ENCODE data around the gene DNM3.
A peak's percentile ranks its signal among the peaks of the same experiment; 100 is the strongest.

Gene DNM3

DNA sequence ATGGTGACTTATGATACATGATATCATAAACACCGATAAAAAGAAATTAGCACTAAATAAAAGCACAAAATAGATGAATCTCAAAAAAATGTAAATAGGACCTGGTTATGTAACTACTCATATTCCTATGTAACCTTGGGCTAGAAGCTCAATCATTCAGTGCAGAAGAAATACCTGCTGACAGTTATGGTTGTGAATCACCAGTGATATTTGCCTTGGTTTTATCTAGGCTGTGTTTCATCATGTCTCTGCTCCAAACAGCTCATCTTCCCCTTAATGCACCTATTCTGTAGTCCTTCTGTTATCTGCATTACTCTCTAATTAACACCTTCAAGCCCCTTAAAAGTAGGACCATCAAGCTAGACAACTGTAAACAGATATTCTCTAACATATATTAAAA lies 618.9 kb downstream of the DNM3 start:
- peak; percentile 9; the same call in 1 of the 2 replicates for TF ChIP-seq TOX (CRISPR knock-in tag; IDR thresholded peaks at IDR 0.05; ENCODE audit: borderline replicate concordance)
- no peak for TF ChIP-seq RARB (CRISPR knock-in tag; IDR thresholded peaks at IDR 0.05)
- ATAC-seq = peak; percentile 39; the same call in 1 of the 3 replicates

DNA sequence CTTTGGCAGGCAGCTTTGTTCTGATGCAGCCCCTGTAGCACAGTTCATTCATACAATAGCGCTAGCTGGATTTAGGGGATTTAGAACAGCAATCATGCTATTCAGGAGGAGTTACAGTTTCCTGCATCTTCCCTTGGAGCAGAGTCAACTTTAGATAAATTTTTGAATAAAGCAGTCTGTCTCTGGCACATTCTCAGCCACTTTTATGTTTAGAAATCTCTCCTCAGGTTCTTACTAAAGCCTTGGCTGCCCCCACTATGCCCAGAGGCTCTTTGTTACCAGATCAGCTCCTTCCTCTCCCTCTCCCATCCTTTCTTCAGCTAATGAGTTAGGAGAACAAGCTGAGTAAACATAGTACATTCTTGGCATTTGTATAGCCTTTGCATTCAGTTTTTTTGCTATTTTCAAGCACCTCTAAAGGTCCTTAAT lies 619.6 kb downstream of the DNM3 start:
- TF ChIP-seq TOX (CRISPR knock-in tag; IDR thresholded peaks at IDR 0.05; ENCODE audit: borderline replicate concordance) = no peak
- TF ChIP-seq ZFP3 (CRISPR knock-in tag; IDR thresholded peaks at IDR 0.05) = no peak
- no peak for TF ChIP-seq ESRRG (CRISPR knock-in tag; IDR thresholded peaks at IDR 0.05)
- no peak for TF ChIP-seq GLIS3 (CRISPR knock-in tag; IDR thresholded peaks at IDR 0.05)
- TF ChIP-seq ZNF8 (CRISPR knock-in tag; IDR thresholded peaks at IDR 0.05) = no peak
- no peak for TF ChIP-seq RARB (CRISPR knock-in tag; IDR thresholded peaks at IDR 0.05)
- no peak for TF ChIP-seq ISL1 (CRISPR knock-in tag; IDR thresholded peaks at IDR 0.05)
- TF ChIP-seq, protein P1, sequence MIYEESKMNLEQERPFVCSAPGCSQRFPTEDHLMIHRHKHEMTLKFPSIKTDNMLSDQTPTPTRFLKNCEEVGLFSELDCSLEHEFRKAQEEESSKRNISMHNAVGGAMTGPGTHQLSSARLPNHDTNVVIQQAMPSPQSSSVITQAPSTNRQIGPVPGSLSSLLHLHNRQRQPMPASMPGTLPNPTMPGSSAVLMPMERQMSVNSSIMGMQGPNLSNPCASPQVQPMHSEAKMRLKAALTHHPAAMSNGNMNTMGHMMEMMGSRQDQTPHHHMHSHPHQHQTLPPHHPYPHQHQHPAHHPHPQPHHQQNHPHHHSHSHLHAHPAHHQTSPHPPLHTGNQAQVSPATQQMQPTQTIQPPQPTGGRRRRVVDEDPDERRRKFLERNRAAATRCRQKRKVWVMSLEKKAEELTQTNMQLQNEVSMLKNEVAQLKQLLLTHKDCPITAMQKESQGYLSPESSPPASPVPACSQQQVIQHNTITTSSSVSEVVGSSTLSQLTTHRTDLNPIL (CRISPR knock-in tag; IDR thresholded peaks at IDR 0.05; ENCODE audit: low read depth) = no peak
- TF ChIP-seq ZC3H10 (CRISPR knock-in tag; IDR thresholded peaks at IDR 0.05) = no peak
- no peak for TF ChIP-seq BACH2 (CRISPR knock-in tag; IDR thresholded peaks at IDR 0.05; ENCODE audit: borderline replicate concordance)
- TF ChIP-seq, protein P2, sequence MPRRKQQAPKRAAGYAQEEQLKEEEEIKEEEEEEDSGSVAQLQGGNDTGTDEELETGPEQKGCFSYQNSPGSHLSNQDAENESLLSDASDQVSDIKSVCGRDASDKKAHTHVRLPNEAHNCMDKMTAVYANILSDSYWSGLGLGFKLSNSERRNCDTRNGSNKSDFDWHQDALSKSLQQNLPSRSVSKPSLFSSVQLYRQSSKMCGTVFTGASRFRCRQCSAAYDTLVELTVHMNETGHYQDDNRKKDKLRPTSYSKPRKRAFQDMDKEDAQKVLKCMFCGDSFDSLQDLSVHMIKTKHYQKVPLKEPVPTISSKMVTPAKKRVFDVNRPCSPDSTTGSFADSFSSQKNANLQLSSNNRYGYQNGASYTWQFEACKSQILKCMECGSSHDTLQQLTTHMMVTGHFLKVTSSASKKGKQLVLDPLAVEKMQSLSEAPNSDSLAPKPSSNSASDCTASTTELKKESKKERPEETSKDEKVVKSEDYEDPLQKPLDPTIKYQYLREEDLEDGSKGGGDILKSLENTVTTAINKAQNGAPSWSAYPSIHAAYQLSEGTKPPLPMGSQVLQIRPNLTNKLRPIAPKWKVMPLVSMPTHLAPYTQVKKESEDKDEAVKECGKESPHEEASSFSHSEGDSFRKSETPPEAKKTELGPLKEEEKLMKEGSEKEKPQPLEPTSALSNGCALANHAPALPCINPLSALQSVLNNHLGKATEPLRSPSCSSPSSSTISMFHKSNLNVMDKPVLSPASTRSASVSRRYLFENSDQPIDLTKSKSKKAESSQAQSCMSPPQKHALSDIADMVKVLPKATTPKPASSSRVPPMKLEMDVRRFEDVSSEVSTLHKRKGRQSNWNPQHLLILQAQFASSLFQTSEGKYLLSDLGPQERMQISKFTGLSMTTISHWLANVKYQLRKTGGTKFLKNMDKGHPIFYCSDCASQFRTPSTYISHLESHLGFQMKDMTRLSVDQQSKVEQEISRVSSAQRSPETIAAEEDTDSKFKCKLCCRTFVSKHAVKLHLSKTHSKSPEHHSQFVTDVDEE (CRISPR knock-in tag; IDR thresholded peaks at IDR 0.05) = no peak
- no peak for ATAC-seq

Measured in SK-N-SH treated with all-trans-retinoic acid at 6 μM for 48 hours (cell line).